H9 (cell line): ENCODE data around the gene KCNA4. TPM values are rescaled to one million over a fixed set of nuclear protein-coding genes. Genes with fewer than 3 reads are reported as not detected.

ENCODE experiments used
- DNase-seq: peaks from one replicate; pipeline ENCODE4 v3.0.0-alpha.2; 2017
- H2AFZ ChIP-seq: one replicate; pipeline ENCODE4 v1.6.1; 2013; ENCODE audit warnings: mild to moderate bottlenecking, low read length, control low read depth, moderate library complexity
- H2AK5ac ChIP-seq: 2 replicates; pipeline ENCODE4 v1.6.1; 2013; ENCODE audit warnings: low read length, control low read depth, mixed read lengths; ENCODE audit not compliant: insufficient read length
- H2BK120ac ChIP-seq: one replicate; pipeline ENCODE4 v1.6.1; 2013; ENCODE audit warnings: low read depth, mild to moderate bottlenecking, low read length, control low read depth, inconsistent platforms; ENCODE audit not compliant: poor library complexity, severe bottlenecking
- H2BK12ac ChIP-seq: 2 replicates; pipeline ENCODE4 v1.6.1; 2013; ENCODE audit warnings: low read length, control low read depth, mixed read lengths, low read depth; ENCODE audit not compliant: insufficient read length
- H2BK15ac ChIP-seq: 2 replicates; pipeline ENCODE4 v1.6.1; 2013; ENCODE audit warnings: low read depth, low read length, control low read depth
- H2BK20ac ChIP-seq: one replicate; pipeline ENCODE4 v1.6.1; 2013; ENCODE audit warnings: low read depth, mild to moderate bottlenecking, low read length, control low read depth, inconsistent platforms; ENCODE audit not compliant: poor library complexity, severe bottlenecking
- H2BK5ac ChIP-seq: 2 replicates; pipeline ENCODE4 v1.6.1; 2013; ENCODE audit warnings: low read length, control low read depth, mixed read lengths; ENCODE audit not compliant: insufficient read length
- H3K14ac ChIP-seq: 2 replicates; pipeline ENCODE4 v1.6.1; 2013; ENCODE audit warnings: low read length, control low read depth; ENCODE audit not compliant: insufficient read depth
- H3K18ac ChIP-seq: 2 replicates; pipeline ENCODE4 v1.6.1; 2013; ENCODE audit warnings: low read depth, mild to moderate bottlenecking, mixed read lengths, low read length, control low read depth; ENCODE audit not compliant: insufficient read length
- H3K23ac ChIP-seq: 2 replicates; pipeline ENCODE4 v1.6.1; 2013; ENCODE audit warnings: low read length, control low read depth, mixed read lengths, low read depth; ENCODE audit not compliant: insufficient read length
- H3K23me2 ChIP-seq: 2 replicates; pipeline ENCODE4 v1.6.1; 2013; ENCODE audit warnings: low read depth, mild to moderate bottlenecking, mixed read lengths, low read length, control low read depth; ENCODE audit not compliant: insufficient read length, poor library complexity, severe bottlenecking
- H3K27ac ChIP-seq: 2 replicates; pipeline ENCODE4 v1.5.1; 2013; ENCODE audit warnings: low read length, control low read depth, mixed read lengths, low read depth; ENCODE audit not compliant: insufficient read length
- H3K27me3 ChIP-seq: 2 replicates; pipeline ENCODE4 v1.6.1; 2013; ENCODE audit warnings: low read length, control low read depth, inconsistent platforms; ENCODE audit not compliant: insufficient read depth
- H3K4ac ChIP-seq: 2 replicates; pipeline ENCODE4 v1.6.1; 2013; ENCODE audit warnings: low read depth, mild to moderate bottlenecking, control low read depth, inconsistent platforms, low read length, moderate library complexity
- H3K4me1 ChIP-seq: 2 replicates; pipeline ENCODE4 v1.6.1; 2013; ENCODE audit warnings: low read length, control low read depth, inconsistent platforms; ENCODE audit not compliant: insufficient read depth
- H3K4me2 ChIP-seq: 2 replicates; pipeline ENCODE4 v1.6.1; 2013; ENCODE audit warnings: low read length, control low read depth, mixed read lengths; ENCODE audit not compliant: insufficient read length, insufficient read depth
- H3K56ac ChIP-seq: 2 replicates; pipeline ENCODE4 v1.6.1; 2013; ENCODE audit warnings: low read depth, mild to moderate bottlenecking, mixed read lengths, low read length, control low read depth; ENCODE audit not compliant: insufficient read length
- H3K79me1 ChIP-seq: 2 replicates; pipeline ENCODE4 v1.6.1; 2013; ENCODE audit warnings: low read depth, mild to moderate bottlenecking, moderate library complexity, low read length, control low read depth, inconsistent platforms; ENCODE audit not compliant: insufficient read depth, poor library complexity, severe bottlenecking
- H3K79me2 ChIP-seq: 2 replicates; pipeline ENCODE4 v1.6.1; 2013; ENCODE audit warnings: low read length, control low read depth, inconsistent platforms; ENCODE audit not compliant: insufficient read depth
- H3K9ac ChIP-seq: 2 replicates; pipeline ENCODE4 v1.6.1; 2013; ENCODE audit warnings: low read length, control low read depth, mixed read lengths; ENCODE audit not compliant: insufficient read length; ENCODE audit errors: extremely low read depth
- H3K9me3 ChIP-seq: one replicate; pipeline ENCODE4 v1.6.1; 2013; ENCODE audit warnings: low read depth, low read length, inconsistent platforms; ENCODE audit not compliant: control insufficient read depth
- H3T11ph ChIP-seq: one replicate; pipeline ENCODE4 v1.6.1; 2013; ENCODE audit warnings: mild to moderate bottlenecking, low read length, control low read depth, inconsistent platforms
- H4K20me1 ChIP-seq: one replicate; pipeline ENCODE4 v1.6.1; 2013; ENCODE audit not compliant: control insufficient read depth, insufficient read length, insufficient read depth
- H4K5ac ChIP-seq: 2 replicates; pipeline ENCODE4 v1.6.1; 2013; ENCODE audit warnings: low read depth, mild to moderate bottlenecking, mixed read lengths, low read length, control low read depth; ENCODE audit not compliant: insufficient read length
- H4K8ac ChIP-seq: replicated peaks from 2 replicates; pipeline ENCODE4 v1.6.1; 2013; ENCODE audit warnings: low read length, control low read depth, mixed read lengths, low read depth; ENCODE audit not compliant: insufficient read length
- H4K91ac ChIP-seq: 2 replicates; pipeline ENCODE4 v1.6.1; 2013; ENCODE audit warnings: low read depth, mild to moderate bottlenecking, moderate library complexity, mixed read lengths, low read length, control low read depth; ENCODE audit not compliant: insufficient read length
- H3K27ac Mint-ChIP-seq, 3 experiments: 2 replicates in 2 of 3; 3 replicates in 1 of 3; pipeline ENCODE4 v1.8.0; 2020 to 2021; ENCODE audit warnings: mixed read lengths in 3 of 3, mild to moderate bottlenecking in 1 of 3, moderate library complexity in 1 of 3
- H3K27me3 Mint-ChIP-seq: 2 replicates; pipeline ENCODE4 v1.8.0; 2021; ENCODE audit warnings: low read depth, mild to moderate bottlenecking, moderate library complexity, mixed read lengths
- H3K36me3 Mint-ChIP-seq, 3 experiments: 2 replicates in 2 of 3; 3 replicates in 1 of 3; pipeline ENCODE4 v1.8.0; 2020 to 2021; ENCODE audit warnings: low read depth in 3 of 3, mixed read lengths in 3 of 3; ENCODE audit not compliant: insufficient read depth in 1 of 3
- H3K4me1 Mint-ChIP-seq, 2 experiments: 2 replicates each; pipeline ENCODE4 v1.8.0; 2020; ENCODE audit warnings: mixed read lengths in 2 of 2
- H3K4me3 Mint-ChIP-seq, 2 experiments: 2 replicates in 1 of 2; 3 replicates in 1 of 2; pipeline ENCODE4 v1.8.0; 2020 to 2021; ENCODE audit warnings: mild to moderate bottlenecking in 2 of 2, mixed read lengths in 2 of 2, moderate library complexity in 1 of 2
- H3K9me3 Mint-ChIP-seq, 2 experiments: 2 replicates in 1 of 2; 3 replicates in 1 of 2; pipeline ENCODE4 v1.8.0; 2020; ENCODE audit warnings: mild to moderate bottlenecking in 2 of 2, mixed read lengths in 2 of 2, moderate library complexity in 1 of 2
- CTCF ChIP-seq: fragments of 200-600 bp; sonication (generic); conservative IDR thresholded peaks from 3 replicates; pipeline ENCODE4 v1.8.0; 2021; ENCODE audit warnings: antibody characterized with exemption, mild to moderate bottlenecking
- WGBS: extraction: QIAGEN DNeasy Blood & Tissue Kit; methylation state at CpG from one replicate; pipeline ENCODE4 v1.1.7; 2013; ENCODE audit warnings: missing lambda C conversion rate, low lambda C conversion rate, mixed read lengths; ENCODE audit not compliant: insufficient read length; ENCODE audit errors: extremely low coverage; 5-methylcytosine and 5-hydroxymethylcytosine counted together
- total RNA-seq: library from RNA; stranded (reverse); gene quantifications from 2 replicates; pipeline ENCODE4 v1.2.1, GENCODE V29; 2021

KCNA4 gene
- total RNA-seq, 1 experiment from 2014 or later, result not detected

GRCh38 chr11:30059172-30059815 lies 42.5 kb upstream of the KCNA4 start:
- Histone ChIP-seq H3T11ph (no peak overlapping the region), H2AK5ac (no peak overlapping the region), H3K56ac (no peak overlapping the region), H3K4ac (no peak overlapping the region), H3K27ac (no peak overlapping the region), H2BK15ac (no peak overlapping the region), H2BK20ac (no peak overlapping the region), H2BK5ac (no peak overlapping the region), H3K27me3 (no peaks in the 10 kb centered on the region), H2BK120ac (no peak overlapping the region), H3K79me1 (no peaks in the 10 kb centered on the region), H2BK12ac (no peak overlapping the region), H4K91ac (no peak overlapping the region), H3K18ac (no peak overlapping the region), H4K20me1 (no peaks in the 10 kb centered on the region), H3K79me2 (no peaks in the 10 kb centered on the region), H3K9ac (no peak overlapping the region), H3K23me2 (no peaks in the 10 kb centered on the region), H2AFZ (no peak overlapping the region), H3K14ac (no peak overlapping the region), H4K8ac (no peak overlapping the region), H3K9me3 (no peaks in the 10 kb centered on the region), H3K4me2 (no peak overlapping the region), H4K5ac (no peak overlapping the region), H3K4me1 (no peaks in the 10 kb centered on the region), H3K23ac (no peak overlapping the region)
- Mint-ChIP-seq H3K4me3 (no peak overlapping the region), H3K36me3 (peaks cover 4 to 24% (median 5%) of the 10 kb centered on the region in 3 experiments; a peak in 5 of 7 replicates), H3K9me3 (peaks cover 18 to 33% of the 10 kb centered on the region in 2 experiments), H3K27ac (no peak overlapping the region), H3K4me1 (peaks cover 0 to 2% of the 10 kb centered on the region in 2 experiments; a peak in 1 of 4 replicates), H3K27me3 (peaks cover 2% of the 10 kb centered on the region; the same call in 1 of the 2 replicates)
- no CpG with 5 or more reads among the region's 2 CpGs for WGBS
- no peak for DNase-seq
- TF ChIP-seq CTCF, result no peak
